NK-92 (cell line): ENCODE results near the gene FBXL4.

Source experiments
- DNase-seq: peaks from one replicate; lab custom pipeline; 2025; ENCODE audit not compliant: unreplicated experiment; lab: John Stamatoyannopoulos, UW

The FBXL4 gene

GRCh38 chr6:98887650-98888049 lies 60.1 kb downstream of the FBXL4 start:
- no peak for DNase-seq

- no peak for DNase-seq
Observed at GRCh38 chr6:98885330-98885729, 62.4 kb downstream of the FBXL4 start.

- DNase-seq: no peak
Observed at GRCh38 chr6:98880486-98880885, 67.3 kb downstream of the FBXL4 start.

- DNase-seq: no peak
Observed at GRCh38 chr6:98877250-98877649, 70.5 kb downstream of the FBXL4 start.

GRCh38 chr6:98875375-98875774 lies 72.4 kb downstream of the FBXL4 start:
- no peak for DNase-seq

- no peak for DNase-seq
Observed at GRCh38 chr6:98871821-98872220, 75.9 kb downstream of the FBXL4 start.

GRCh38 chr6:98871057-98871456 lies 76.7 kb downstream of the FBXL4 start:
- DNase-seq: no peak

GRCh38 chr6:98864497-98864896 lies 83.2 kb downstream of the FBXL4 start:
- DNase-seq: no peak

GRCh38 chr6:98848539-98849242 lies 99.1 kb downstream of the FBXL4 start:
- no peak for DNase-seq

GRCh38 chr6:98847779-98848538 lies 99.8 kb downstream of the FBXL4 start:
- no peak for DNase-seq

- no peak for DNase-seq
Observed at GRCh38 chr6:98847416-98847778, 100.3 kb downstream of the FBXL4 start.

GRCh38 chr6:98846021-98846380 lies 101.7 kb downstream of the FBXL4 start:
- no peak for DNase-seq

GRCh38 chr6:98845211-98846020 lies 102.3 kb downstream of the FBXL4 start:
- no peak for DNase-seq

- DNase-seq: no peak
Observed at GRCh38 chr6:98844244-98845210, 103.2 kb downstream of the FBXL4 start.

GRCh38 chr6:98843271-98844243 lies 104.2 kb downstream of the FBXL4 start:
- no peak for DNase-seq

GRCh38 chr6:98842342-98843180 lies 105.2 kb downstream of the FBXL4 start:
- no peak for DNase-seq

GRCh38 chr6:98841621-98842341 lies 106.0 kb downstream of the FBXL4 start:
- no peak for DNase-seq

- DNase-seq: no peak
Observed at GRCh38 chr6:98840996-98841513, 106.7 kb downstream of the FBXL4 start.
